NB4 (cell line): ENCODE measurements around the gene NECAB3.

Experiments used
- DNase-seq: peaks from one replicate; pipeline ENCODE4 v3.0.0; 2010; ENCODE audit warnings: low read depth
- H3K4me3 ChIP-seq: one replicate; pipeline ENCODE4 v1.5.1; 2011; ENCODE audit warnings: mild to moderate bottlenecking, low read depth, low read length, moderate library complexity
- MYC ChIP-seq: IDR thresholded peaks from 2 replicates; pipeline ENCODE4 v1.6.1; 2011; ENCODE audit warnings: low read depth, low read length
- POLR2A ChIP-seq: IDR thresholded peaks from 2 replicates; pipeline ENCODE4 v1.6.1; 2011; ENCODE audit warnings: mild to moderate bottlenecking; ENCODE audit not compliant: insufficient read length; ENCODE audit errors: extremely low read depth
- TF ChIP-seq, protein P1 (sequence below): IDR thresholded peaks from 2 replicates; pipeline ENCODE4 v1.6.1; 2011; ENCODE audit warnings: low read depth, low read length
- TF ChIP-seq, protein P2 (sequence below): IDR thresholded peaks from one replicate; pipeline ENCODE4 v1.5.1; 2012; ENCODE audit warnings: low read depth, low read length

Gene NECAB3

GRCh38 chr20:33629979-33630378 is 44.2 kb downstream of the NECAB3 start:
- DNase-seq: no peak
- no peak overlapping the region for H3K4me3 ChIP-seq
- no peak for TF ChIP-seq POLR2A

GRCh38 chr20:33629533-33629932 is 44.7 kb downstream of the NECAB3 start:
- TF ChIP-seq POLR2A: no peak
- TF ChIP-seq MYC: no peak
- TF ChIP-seq, protein P1, sequence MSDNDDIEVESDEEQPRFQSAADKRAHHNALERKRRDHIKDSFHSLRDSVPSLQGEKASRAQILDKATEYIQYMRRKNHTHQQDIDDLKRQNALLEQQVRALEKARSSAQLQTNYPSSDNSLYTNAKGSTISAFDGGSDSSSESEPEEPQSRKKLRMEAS: no peak
- TF ChIP-seq, protein P2, sequence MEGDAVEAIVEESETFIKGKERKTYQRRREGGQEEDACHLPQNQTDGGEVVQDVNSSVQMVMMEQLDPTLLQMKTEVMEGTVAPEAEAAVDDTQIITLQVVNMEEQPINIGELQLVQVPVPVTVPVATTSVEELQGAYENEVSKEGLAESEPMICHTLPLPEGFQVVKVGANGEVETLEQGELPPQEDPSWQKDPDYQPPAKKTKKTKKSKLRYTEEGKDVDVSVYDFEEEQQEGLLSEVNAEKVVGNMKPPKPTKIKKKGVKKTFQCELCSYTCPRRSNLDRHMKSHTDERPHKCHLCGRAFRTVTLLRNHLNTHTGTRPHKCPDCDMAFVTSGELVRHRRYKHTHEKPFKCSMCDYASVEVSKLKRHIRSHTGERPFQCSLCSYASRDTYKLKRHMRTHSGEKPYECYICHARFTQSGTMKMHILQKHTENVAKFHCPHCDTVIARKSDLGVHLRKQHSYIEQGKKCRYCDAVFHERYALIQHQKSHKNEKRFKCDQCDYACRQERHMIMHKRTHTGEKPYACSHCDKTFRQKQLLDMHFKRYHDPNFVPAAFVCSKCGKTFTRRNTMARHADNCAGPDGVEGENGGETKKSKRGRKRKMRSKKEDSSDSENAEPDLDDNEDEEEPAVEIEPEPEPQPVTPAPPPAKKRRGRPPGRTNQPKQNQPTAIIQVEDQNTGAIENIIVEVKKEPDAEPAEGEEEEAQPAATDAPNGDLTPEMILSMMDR: no peak
- no peak overlapping the region for H3K4me3 ChIP-seq
- no peak for DNase-seq

DNA sequence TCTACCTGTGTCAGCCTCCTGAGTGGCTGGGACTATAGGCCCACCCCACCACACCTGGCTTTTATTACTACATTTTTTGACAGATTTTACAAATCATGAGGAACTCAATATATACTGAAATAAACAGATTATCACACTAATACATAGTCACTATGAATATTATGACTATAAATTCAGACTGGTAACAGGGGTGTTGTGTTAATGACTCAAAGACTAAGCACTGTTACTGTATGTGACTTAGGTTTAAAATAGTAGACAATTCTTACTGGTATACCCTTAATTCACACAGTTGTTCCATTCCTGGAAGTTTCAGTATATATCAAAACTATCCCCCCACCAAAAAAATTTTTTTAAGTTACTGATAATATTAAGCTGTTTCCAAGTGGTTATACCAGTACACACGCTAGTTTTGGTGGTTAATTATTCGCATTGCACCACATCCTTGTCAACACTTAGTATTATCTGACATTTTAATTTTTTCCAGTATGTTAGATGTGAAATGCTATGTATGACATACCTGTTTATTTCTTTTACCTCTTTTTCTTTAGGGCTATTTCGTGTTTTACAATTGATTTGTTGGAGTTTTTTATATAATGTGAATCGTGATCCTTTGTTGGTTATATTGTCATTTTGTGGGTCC is 46.5 kb downstream of the NECAB3 start:
- no peak overlapping the region for H3K4me3 ChIP-seq
- TF ChIP-seq, protein P1: no peak
- TF ChIP-seq, protein P2: no peak
- TF ChIP-seq POLR2A: no peak
- no peak for TF ChIP-seq MYC
- DNase-seq: no peak

GRCh38 chr20:33626190-33626589 is 48.0 kb downstream of the NECAB3 start:
- no peak overlapping the region for H3K4me3 ChIP-seq
- TF ChIP-seq, protein P2: no peak
- TF ChIP-seq POLR2A: no peak
- TF ChIP-seq MYC: no peak
- TF ChIP-seq, protein P1: no peak
- no peak for DNase-seq

GRCh38 chr20:33624399-33624798 is 49.8 kb downstream of the NECAB3 start:
- no peak for TF ChIP-seq MYC
- TF ChIP-seq, protein P2: no peak
- TF ChIP-seq POLR2A: no peak
- TF ChIP-seq, protein P1: no peak
- H3K4me3 ChIP-seq: no peak overlapping the region

GRCh38 chr20:33622705-33623365 is 51.4 kb downstream of the NECAB3 start:
- no peak for DNase-seq
- TF ChIP-seq, protein P2: no peak
- no peak overlapping the region for H3K4me3 ChIP-seq

More at GRCh38 chr20:33624399-33624798, 49.8 kb downstream of the NECAB3 start:
- DNase-seq: no peak
